Muscle of arm (tissue), 14 donors: Measurements from ENCODE around the gene LHFPL3. TPM values are rescaled to one million over a fixed set of nuclear protein-coding genes. Genes with fewer than 3 reads are reported as not detected.
"Not testable (repeated sequence)": the region's sequence is repeated elsewhere in the genome, so short reads cannot be mapped to it uniquely, and the experiment has no call there.

Experiments used
- DNase-seq: peaks from one replicate; pipeline ENCODE4 v3.0.0-alpha.2; 2013
- long read RNA-seq, 11 donors: transcript quantifications; one replicate each; lab custom pipeline, GENCODE V29; 2026
- polyA plus RNA-seq, 12 donors: library from polyadenylated mRNA; unstranded; fragments of 120-200 nt; gene quantifications; one replicate each; pipeline ENCODE4 v1.2.1, GENCODE V29; 2013; ENCODE audit not compliant: insufficient read length in 12 of 12

The LHFPL3 gene
- under 1 TPM in 4 of 12 donors, not detected in 8; 0.10 to 0.33 (median 0.14) TPM for polyA plus RNA-seq
- long read RNA-seq, donor 1, partial matches to known transcripts = 24 of 30 reads
- long read RNA-seq, donor 1, other reads (novel, unspliced or antisense) = 6 of 30 reads
- long read RNA-seq, donor 2 = 0 reads
- long read RNA-seq, donor 3 = 0 reads
- long read RNA-seq, donor 4 = 0 reads
- long read RNA-seq, donor 5 = 0 reads
- long read RNA-seq, donor 6 = 0 reads
- long read RNA-seq, donor 7 = 0 reads
- long read RNA-seq, donor 8 = 0 reads
- long read RNA-seq, donor 9 = 0 reads
- long read RNA-seq, donor 10 = 0 reads
- long read RNA-seq, donor 11 = 0 reads

- no peak for DNase-seq
Observed at GRCh38 chr7:104328296-104328969, at the start of gene LHFPL3. Gene LHFPL3, plus strand, starts transcription at chr7:104328603.

GRCh38 chr7:104281685-104282084, 46.7 kb upstream of the LHFPL3 start:
- DNase-seq = not testable (repeated sequence)

GRCh38 chr7:104286839-104287238, 41.6 kb upstream of the LHFPL3 start:
- DNase-seq = no peak

GRCh38 chr7:104288137-104288536, 40.3 kb upstream of the LHFPL3 start:
- no peak for DNase-seq

- no peak for DNase-seq
Observed at GRCh38 chr7:104294291-104294690, 34.1 kb upstream of the LHFPL3 start.

GRCh38 chr7:104296266-104296665, 32.1 kb upstream of the LHFPL3 start:
- DNase-seq = no peak

- DNase-seq = no peak
Observed at GRCh38 chr7:104296900-104297299, 31.5 kb upstream of the LHFPL3 start.

GRCh38 chr7:104299323-104299722, 29.1 kb upstream of the LHFPL3 start:
- no peak for DNase-seq

- DNase-seq = no peak
Observed at GRCh38 chr7:104299777-104300176, 28.6 kb upstream of the LHFPL3 start.

GRCh38 chr7:104306793-104307192, 21.6 kb upstream of the LHFPL3 start:
- DNase-seq = no peak

GRCh38 chr7:104317948-104318629, 10.3 kb upstream of the LHFPL3 start:
- no peak for DNase-seq

GRCh38 chr7:104327534-104327933, 869 bp upstream of the LHFPL3 start:
- no peak for DNase-seq

- DNase-seq = no peak
Observed at GRCh38 chr7:104327938-104328295, 486 bp upstream of the LHFPL3 start.

- no peak for DNase-seq
Observed at GRCh38 chr7:104328970-104329825, 795 bp downstream of the LHFPL3 start.

- DNase-seq = no peak
Observed at GRCh38 chr7:104341546-104341945, 13.1 kb downstream of the LHFPL3 start.

GRCh38 chr7:104352736-104353135, 24.3 kb downstream of the LHFPL3 start:
- no peak for DNase-seq

- DNase-seq = no peak
Observed at GRCh38 chr7:104357166-104357565, 28.8 kb downstream of the LHFPL3 start.

GRCh38 chr7:104358446-104359132, 30.2 kb downstream of the LHFPL3 start:
- no peak for DNase-seq

GRCh38 chr7:104362756-104363155, 34.4 kb downstream of the LHFPL3 start:
- no peak for DNase-seq

- no peak for DNase-seq
Observed at GRCh38 chr7:104363355-104363754, 35.0 kb downstream of the LHFPL3 start.

- DNase-seq = no peak
Observed at GRCh38 chr7:104366390-104366789, 38.0 kb downstream of the LHFPL3 start.
